Retina (tissue), 1 donor: ENCODE data around the gene TBC1D9.

Source experiments
- DNase-seq: peaks from one replicate; pipeline ENCODE4 v3.0.0-alpha.2; 2016

The TBC1D9 gene

DNA sequence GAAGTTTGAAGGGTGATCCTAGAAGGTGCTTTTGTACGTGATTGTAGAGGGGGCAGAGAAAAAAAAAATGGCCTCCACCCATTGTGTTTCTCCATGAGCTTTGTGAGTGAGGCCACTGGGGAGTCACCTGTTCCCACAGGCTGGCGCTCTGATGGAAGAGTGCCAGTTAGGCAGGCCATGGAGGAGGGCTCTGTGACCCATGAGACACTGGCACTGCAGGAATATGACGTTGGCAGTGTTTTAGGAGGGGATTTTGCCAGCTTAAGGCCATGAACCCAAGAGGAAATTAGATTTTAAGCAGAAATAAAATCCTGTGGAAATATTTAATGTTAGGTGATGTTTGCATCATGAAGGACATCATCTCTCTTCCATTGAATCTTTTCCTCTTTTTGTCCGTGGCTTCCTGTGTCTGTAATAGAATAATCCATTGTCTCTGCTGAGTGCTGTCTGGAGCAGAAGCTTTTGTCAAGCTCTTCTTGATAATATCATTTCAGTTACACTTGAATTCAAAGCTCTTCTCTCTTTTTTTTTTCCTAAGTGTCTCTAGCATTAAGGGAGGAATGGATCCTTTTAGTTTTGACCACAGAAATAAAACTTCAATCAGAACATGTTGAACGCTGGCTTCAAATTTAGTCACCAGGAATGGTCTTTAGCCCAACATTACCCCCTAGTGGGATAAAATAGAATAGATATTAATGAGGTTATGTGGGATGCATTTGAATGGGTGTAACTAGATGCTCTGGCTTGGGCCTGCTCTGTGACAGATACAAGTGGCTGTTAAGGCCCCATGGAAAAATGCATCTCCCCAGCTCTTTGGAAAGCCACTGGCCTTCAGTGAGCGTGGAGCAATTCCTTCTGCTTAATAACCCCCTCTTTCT, 146.4 kb downstream of the TBC1D9 start:
- DNase-seq: peak; percentile 71

DNA sequence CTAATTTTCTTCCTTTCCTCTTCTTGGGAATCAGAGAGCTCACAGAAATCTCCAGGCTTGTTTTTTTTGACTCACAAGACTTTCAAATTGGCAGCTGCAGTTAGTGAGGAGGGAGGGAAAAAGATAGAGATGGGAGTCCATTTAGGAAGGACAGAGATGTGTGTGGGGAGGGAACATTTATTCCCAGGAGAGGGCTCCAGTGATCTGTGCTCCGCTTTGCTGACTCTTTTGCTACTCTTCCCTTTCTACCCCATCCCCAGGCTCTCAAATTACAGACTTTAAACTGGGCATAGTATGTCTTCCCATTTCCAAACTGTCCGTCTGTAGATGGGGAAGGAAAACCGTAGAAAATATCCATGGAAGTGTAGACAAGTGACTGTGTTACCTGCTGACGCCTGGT, 148.3 kb downstream of the TBC1D9 start:
- DNase-seq: no peak

DNA sequence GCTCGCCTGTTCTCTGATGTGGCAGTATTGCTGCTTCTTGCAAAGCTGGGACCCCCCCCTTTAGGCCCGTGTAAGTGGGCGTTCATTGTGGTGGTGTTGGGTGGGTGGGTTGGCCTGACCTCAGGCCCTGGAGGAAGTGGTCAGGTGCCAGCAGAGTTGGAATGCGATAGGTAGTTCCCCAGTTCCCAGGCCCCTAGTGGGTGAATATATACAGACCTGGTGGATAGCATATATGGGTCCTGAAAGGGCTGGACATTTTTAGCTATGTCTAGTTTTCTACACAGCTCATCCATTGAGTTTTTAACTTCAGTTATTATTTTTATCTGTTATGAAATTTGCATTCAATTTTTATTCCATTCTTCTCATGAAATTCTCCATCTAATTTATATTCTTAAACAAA, 151.6 kb downstream of the TBC1D9 start:
- no peak for DNase-seq

DNA sequence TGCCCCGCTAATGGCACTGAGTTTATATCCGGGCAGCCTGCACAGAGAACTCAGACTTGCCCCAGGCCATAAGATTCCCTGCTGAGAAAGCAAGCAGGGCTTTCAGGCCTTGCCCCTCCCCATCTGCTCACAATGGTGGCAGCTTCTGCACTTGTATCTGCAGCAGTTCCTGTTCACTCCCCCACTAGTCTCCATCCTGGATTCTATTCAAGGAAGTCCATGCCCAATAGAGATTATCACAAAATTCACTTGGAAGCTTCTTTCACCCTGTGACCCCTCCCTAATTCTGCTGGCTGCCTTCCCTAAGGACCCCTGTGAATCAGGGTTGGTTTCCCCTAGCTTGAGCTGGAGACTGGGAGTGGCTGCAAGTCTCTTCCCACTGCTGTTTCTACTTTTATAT, 152.9 kb downstream of the TBC1D9 start:
- peak; percentile 30 for DNase-seq

DNA sequence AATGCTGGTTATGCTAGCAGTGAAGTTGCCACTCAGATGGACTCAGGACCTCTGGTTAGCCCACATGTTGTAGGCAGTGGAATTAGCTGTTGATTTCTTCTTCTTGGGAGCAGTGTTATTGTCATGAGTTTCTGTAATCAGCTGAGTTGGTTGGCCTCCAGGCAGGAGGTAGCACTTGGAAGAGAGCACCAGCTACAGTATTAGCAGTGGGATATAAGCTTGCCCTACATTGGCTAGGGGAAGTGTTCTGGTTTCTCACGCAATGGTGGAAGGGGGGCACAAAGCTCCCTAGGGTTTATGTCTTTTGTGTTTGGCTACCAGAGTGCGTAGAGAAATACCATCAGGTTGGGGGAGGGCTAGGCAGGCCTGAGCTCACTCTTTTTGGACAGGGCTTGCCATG, 153.5 kb downstream of the TBC1D9 start:
- no peak for DNase-seq

DNA sequence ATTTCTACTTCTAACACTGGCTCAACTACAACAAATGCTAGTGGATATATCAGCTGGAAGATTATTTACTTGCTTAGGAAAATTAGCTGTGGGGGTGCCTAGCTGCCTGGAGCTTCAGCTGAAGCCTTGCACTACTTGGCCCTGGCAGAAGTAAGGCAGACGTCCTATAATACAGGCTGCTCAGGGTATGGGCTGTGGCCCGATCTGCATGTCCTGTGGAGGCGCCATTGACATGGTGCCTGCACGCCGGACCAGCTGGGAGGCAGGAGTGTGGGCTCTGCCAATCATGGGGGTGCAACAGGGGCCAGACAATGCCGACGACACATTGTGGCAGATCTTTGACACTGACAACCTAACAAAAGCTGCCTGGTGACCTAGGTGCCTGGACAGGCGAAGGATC, 155.8 kb downstream of the TBC1D9 start:
- no peak for DNase-seq

DNA sequence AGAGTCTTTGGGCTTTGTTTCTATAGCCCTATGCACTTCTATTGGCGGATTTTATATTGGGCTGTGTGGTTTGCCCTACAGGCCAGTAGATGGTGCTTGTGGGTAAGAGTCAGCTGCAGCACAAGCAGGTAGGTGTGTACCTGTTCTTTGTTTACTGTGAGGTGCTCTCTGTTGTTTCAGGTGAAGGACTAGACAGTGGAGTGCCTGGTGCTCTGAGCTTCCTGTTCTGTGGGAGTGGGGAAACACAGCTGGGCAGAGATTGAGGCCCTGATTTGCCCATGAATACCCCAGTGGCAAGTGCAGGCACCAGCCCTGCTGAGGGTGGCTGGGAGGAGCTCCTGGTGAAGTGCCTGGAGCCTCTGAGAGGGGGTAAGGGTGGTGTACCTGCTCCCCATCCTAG, 161.1 kb downstream of the TBC1D9 start:
- no peak for DNase-seq

DNA sequence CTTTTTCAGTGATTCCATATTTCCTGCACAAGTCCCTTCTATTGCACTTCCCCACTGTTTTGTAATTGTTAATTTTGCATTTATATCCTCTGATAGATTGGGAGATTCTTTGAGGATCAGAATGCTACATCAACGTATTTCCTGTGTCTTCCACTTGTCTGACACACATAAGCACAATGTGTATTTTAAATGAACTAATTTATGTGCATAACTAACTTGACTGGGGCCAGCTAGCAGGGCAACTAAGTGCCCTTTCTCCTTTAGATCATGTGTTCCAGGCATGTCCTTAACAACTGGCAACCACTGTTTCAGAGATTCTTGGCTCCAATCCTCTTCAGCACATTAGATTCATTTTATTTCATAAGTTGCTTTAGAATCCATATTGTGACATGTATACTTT, 171.7 kb downstream of the TBC1D9 start:
- DNase-seq: no peak

DNA sequence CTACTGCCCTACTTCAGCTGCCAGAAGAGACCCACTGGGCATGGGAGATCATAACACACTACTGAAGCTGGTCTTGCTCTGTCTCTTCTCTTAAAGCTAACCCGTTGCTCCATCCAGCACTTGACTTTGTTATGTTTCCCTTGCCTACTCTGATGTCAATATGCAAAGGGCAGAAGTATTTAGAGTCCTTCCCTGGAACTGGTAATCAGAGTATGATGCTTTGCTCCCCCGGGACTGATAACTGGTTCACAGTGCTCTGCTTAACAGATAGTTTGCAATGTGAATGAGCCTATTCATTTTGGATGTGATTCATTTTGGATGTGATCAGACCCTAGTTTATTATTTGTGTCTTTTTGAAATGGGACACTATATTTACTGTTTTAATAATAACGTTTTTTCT, 175.1 kb downstream of the TBC1D9 start:
- no peak for DNase-seq

DNA sequence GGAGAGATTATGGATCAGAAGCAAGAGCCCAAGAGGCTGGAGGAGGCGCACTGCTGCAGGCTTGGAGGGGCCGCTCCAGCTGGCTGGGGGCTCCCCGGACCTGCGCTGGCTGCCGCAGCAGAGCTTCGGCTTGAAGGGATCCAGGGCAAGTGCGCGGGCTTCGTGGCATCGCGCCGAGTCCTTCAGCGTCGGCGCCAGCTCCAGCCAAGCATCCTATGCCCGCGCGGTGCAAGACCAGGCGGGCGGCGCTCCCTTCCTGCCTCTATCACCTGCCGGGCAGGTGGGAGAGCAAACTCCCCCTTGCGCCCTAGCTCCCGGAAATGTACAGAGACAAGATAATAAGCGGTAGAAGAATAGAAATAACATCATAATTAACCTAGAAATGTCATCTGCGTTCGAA, 176.9 kb downstream of the TBC1D9 start:
- DNase-seq: peak; percentile 55

DNA sequence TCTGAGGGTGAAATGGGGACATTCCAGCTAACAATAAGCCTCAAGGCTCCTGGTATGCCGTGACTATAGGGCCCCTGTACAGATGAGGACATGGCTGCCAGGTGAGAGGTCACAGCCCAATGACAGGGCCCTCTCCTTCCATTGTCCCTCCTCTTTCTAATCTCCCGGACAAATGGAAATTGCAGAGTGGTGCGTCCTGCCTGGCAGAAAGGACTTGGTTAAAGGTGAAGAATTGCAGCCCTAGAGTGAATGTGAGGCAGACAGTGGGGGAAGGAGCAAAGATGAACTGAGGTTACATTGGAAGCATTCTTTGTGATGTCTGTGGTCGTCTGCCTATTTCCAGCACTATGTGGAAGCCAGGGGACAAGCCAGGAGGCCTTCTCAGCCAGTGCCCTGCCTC, 180.7 kb downstream of the TBC1D9 start:
- DNase-seq: no peak

DNA sequence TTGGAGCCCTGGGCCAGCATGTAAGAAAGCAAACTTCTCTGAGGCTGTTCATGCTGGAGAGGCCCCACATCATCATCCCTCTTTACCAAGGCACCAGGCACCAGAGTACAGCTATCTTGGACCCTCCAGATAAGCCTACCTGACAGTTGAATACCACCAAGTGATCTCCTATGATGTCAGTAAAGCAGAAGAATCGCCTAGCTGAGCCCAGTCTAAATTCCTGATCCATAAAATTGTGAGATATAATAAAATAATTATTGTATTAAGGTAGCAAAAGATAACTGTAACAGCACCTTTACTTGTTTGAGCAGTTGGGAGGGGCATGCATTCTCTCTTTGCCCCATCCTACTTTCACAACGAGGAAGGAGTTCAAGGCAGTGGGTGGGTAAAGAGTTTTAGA, 184.6 kb downstream of the TBC1D9 start:
- no peak for DNase-seq
